GM19023 (cell line): Measurements from ENCODE around the gene PIN1.
"Not testable (repeated sequence)": the region's sequence is repeated elsewhere in the genome, so short reads cannot be mapped to it uniquely, and the experiment has no call there.

Source experiments
- ATAC-seq: cut with Tn5 transposase; IDR thresholded peaks from one replicate; pipeline ENCODE4 v1.9.1; 2021; ENCODE audit warnings: mild to moderate bottlenecking, moderate library complexity; ENCODE audit not compliant: unreplicated experiment

Gene PIN1

GRCh38 chr19:9834726-9835506, at the start of gene PIN1:
TSS of gene PIN1 (plus strand) at chr19:9835318. CDS start at chr19:9835345, 27 bp downstream.
- peak; percentile 94 for ATAC-seq

GRCh38 chr19:9785367-9786331, 49.5 kb upstream of the PIN1 start:
- ATAC-seq = peak; percentile 68

DNA sequence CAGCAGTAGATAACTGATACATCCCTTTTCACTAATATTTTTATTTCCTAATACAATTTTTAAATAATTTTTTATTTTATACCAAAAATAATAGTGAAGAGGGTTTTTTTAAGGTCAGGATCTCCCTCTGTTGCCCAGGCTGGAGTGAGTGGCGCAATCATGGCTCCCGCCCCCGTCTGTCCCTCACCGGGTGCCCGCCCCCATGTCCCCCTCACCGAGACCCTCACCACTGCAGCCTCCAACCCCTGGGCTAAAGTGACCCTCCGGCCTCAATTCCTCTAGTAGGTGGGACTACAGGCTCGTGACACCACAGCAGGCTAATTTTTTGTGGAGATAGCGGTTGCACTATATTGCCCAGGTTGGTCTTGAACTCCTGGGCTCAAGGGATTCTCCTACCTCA, 48.8 kb upstream of the PIN1 start:
- no peak for ATAC-seq

- ATAC-seq = no peak
Observed at GRCh38 chr19:9786819-9787218, 48.3 kb upstream of the PIN1 start.

- ATAC-seq = not testable (repeated sequence)
Observed at GRCh38 chr19:9788604-9789003, 46.5 kb upstream of the PIN1 start.

DNA sequence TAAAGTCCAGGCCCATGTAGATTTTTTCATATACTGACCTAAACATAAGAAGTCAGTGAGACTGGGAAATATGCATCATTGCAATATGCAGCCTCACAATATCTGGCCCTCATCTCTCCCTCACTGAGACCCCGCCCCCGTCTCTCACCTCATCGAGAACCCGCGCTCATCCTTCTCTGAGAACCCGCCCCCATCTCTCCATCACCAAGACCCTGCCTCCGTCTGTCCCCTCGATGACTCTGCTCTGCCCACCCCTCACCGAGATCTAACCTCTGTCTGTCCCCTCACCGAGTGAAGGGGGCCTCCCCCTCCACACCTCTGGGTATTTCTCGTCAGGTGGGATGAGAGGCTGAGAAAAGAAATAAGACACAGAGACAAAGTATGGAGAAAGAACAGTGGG, 46.1 kb upstream of the PIN1 start:
- no peak for ATAC-seq

GRCh38 chr19:9789579-9789978, 45.5 kb upstream of the PIN1 start:
- not testable (repeated sequence) for ATAC-seq

GRCh38 chr19:9791073-9791367, 44.1 kb upstream of the PIN1 start:
- not testable (repeated sequence) for ATAC-seq

GRCh38 chr19:9791552-9792205, 43.4 kb upstream of the PIN1 start:
- peak; percentile 42 for ATAC-seq

DNA sequence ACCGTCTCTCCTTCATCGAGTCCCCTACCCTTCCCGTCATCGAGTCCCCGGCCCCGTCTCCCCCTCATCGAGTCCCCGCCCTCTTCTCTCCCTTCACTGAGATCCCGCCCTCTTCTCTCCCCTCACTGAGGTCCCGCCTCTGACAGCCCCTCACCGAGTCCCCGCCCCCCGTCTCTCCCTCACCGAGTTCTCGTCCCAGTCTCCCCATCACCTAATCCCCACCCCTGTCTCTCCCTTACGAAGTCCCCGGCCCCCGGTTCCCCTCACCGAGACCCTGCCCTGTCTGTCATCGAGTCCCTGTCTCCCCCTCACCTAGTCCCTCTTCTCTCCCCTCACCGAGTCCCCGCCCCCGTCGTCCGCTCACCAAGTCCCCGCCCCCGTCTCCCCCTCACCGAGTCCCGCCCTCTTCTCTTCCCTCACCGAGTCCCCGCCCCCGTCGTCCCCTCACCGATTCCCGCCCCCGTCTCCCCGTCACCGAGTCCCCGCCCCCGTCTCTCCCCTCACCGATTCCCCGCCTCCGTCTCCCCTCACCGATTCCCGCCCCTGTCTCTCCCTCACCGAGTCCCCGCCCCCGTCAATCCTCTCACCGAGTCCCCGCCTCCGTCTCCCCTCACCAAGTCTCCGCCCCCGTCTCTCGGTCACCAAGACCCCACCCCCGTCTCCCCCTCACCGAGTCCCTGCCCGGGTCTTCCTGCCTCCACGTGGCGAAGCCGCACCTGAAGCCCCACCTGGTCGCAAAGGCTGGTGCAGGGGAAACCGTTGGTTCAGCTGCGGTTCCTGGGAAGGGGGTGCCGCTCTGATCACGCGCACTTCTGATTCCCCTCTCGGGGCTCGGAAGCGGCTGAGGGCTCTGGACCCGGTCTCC, 42.7 kb upstream of the PIN1 start:
- peak; percentile 48 for ATAC-seq

- ATAC-seq = no peak
Observed at GRCh38 chr19:9793071-9793591, 42.0 kb upstream of the PIN1 start.

GRCh38 chr19:9796113-9796773, 38.9 kb upstream of the PIN1 start:
- ATAC-seq = no peak

DNA sequence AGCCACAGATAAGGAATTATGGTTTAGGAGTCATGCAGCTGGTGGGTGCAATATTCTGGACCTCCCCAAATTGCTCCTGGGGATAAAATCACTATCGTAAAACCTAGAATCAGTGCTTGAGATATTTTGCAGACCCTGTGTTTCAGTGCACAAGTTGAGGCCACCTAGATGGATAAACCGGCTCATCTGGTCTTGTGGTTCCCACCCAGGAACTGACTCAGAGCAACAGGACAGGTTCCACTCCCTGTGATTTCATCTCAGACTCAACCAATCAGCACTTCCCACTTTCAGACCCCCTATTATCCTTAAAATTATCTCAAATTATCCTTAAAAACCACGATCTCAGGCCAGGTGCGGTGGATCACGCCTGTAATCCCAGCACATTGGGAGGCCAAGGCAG, 37.2 kb upstream of the PIN1 start:
- no peak for ATAC-seq

- ATAC-seq = no peak
Observed at GRCh38 chr19:9799162-9799561, 36.0 kb upstream of the PIN1 start.

- no peak for ATAC-seq
Observed at GRCh38 chr19:9801976-9802375, 33.1 kb upstream of the PIN1 start.

DNA sequence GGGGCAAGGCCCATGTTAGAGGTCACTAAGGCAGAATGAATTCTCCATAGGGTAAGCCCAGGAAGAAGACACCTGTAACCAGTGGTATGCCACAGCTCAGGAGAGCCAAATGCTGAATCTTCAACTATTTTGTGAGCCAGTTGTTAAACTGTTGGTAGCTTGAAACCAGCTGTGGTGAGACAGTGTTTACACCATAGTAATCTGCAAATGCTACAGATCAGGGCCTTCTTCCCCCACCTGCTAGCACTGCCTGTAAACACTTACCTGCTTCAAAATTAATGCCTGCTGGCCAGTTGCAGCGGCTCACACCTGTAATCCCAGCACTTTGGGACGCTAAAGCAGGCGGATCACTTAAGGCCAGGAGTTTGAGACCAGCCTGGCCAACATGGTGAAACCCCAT, 28.3 kb upstream of the PIN1 start:
- ATAC-seq = no peak

DNA sequence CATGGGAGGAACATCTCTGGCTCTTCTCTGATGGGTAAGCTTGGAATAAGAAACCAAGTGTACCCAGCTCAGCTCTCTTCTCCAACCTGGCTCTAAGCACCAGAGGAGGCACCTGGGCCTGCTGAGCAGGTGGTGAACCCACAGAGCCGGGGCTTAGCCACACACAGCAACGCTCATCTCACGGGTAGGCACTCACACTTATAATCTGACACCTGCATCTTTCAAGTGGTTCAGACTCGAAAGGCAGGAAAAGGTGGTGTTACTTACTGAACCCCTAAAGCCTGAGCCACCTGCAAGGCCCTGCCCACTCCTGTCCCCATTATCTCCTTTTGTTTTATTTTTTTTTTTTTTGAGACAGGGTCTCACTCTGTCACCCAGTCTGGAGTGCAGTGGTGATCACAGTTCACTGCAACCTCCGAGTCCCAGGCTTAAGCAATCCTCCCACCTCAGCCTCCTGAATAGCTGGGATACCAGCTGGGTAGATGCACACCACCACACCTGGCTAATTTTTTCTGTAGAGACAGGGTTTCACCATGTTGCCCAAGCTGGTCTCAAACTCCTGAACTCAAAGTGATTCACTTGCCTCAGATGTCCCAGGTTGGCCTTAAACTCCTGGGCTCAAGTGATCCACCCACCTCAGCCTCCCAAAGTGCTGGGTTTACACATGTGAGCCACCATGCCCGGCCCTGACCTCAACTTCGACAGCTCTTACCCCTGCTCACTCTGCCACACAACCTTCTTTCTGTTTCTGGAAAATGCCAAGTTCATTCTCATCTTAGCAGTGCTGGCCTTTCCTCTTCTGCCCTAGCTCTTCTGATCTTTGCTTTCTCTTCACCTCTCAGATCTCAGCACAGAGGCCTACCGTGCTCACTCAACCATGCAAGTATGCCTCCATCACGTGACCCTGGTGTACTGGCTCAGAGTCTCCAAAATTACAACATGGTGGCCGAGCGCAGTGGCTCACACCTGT, 26.0 kb upstream of the PIN1 start:
- ATAC-seq = no peak

DNA sequence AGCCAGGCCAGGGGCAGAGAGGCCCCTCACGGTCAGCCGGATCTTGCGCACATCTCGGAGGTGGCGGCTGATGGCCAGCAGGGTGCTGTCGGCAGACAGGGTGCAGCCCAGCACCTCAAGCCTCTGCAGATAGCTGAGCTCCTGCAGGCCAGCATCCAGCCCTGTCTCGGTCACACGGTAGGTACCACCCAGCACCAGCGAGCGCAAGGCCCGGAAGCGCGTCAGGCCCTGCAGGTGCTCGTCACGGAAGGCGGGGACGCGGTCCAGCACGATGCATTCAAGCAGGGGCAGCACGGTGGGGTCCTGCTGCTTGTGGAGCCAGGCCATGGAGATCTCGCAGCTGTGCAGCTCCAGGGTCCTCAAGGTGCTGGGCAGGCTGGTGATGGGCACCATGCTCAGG, 24.0 kb upstream of the PIN1 start:
- no peak for ATAC-seq
